Central memory CD4-positive, alpha-beta T cell (primary cell): ENCODE measurements around the gene NUDT16L1.

Source experiments
- DNase-seq: peaks from one replicate; pipeline ENCODE4 v3.0.0; 2022
- total RNA-seq, 3 experiments: gene quantifications; one replicate each; lab custom pipeline; 2026; lab: John Stamatoyannopoulos, UW

NUDT16L1 gene
- total RNA-seq, result 26.2 to 33.2 (median 31.7) reads per million in 3 experiments

DNA sequence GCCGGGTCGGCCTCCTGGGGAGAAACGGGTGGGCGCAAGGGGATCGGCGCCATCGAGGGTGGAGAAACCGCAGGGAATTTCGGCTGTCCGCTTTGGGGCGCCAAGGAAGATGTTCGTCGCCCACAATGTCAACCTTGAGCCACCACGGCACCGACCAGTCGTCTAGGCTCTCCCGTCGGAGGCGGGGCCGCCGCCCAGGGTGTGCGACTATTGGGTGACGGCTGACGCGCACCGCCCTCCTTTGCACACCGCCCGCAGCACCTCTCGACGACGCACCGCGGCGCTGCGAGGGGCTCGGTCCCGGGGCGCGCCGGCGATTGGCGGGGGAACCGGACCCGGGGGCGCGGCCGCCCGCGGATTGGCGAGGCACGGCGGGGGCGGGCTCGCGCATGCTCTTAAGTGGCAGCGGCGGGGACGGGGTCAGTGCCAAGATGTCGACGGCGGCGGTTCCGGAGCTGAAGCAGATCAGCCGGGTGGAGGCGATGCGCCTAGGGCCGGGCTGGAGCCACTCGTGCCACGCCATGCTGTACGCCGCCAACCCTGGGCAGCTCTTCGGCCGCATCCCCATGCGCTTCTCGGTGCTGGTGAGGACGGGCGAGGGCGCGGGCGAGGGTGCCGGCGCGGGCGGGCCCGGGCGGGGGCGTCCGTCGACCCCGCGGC, at the start of gene NUDT16L1:
Gene NUDT16L1 (plus strand): TSS at position 267 of the 660 bp plus-strand sequence. CDS start 165 bp downstream, at position 432.
- DNase-seq, result peak; percentile 98

DNA sequence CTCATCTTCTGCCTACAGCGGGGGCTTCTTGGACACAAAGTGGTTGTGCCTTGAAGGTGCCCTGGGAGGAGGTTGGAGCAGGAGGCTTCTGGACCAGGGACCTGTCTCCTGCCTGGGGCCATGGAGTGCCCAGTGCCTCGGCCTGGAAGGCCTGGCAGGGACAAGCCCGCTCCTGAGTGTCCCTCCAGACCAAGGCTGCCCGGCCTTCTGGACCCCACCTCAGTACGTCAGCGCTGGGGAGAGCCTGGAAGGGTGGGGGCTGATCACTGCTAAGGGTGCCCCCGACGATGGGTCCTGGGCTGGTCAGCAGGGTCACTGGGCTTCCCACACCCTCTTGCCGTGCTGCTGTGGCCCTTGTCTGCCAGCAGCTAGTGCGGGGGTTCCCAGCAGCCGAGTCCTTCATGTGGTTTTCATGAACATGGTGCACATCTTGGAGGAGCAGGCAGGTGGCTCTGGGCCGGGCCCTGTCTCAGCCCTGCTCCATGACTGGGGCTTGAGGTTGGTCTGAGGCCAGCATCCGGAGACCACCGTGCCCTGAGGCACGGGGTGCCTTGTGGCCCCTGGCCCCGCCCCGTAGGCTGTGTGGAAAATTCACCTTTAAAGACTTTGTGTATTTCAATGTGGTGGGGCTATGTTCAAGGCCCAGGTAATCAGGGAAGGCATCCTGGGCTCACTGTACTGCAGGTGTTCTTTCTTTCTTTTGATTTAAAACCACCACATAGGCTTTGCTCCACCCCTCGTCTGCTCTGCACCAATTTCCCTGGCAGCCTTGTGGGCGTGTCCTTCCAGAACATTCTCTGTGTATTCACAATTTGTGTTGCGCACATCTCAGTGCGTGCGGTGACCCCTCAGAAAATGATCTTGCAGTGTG, 46.4 kb upstream of the NUDT16L1 start:
- no peak for DNase-seq

DNA sequence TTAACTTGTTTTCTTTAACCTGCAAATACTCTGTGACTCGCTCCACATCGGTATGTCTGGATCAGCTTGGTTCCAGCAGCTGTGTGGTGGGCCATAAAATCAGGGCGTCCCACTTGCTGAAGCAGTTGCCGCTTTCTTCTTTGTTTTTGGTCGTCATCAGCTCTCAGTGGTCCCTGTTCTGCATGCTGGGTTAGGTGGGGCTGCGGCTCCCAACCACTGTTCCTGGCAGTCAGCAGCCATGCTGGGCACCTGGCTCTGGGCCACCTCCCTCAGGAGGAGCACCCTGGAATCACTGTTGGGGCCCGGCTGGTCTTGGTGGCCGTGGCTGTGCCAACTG, 45.8 kb upstream of the NUDT16L1 start:
- DNase-seq, result no peak

- no peak for DNase-seq
Observed at GRCh38 chr16:4648917-4649316, 44.4 kb upstream of the NUDT16L1 start.

DNA sequence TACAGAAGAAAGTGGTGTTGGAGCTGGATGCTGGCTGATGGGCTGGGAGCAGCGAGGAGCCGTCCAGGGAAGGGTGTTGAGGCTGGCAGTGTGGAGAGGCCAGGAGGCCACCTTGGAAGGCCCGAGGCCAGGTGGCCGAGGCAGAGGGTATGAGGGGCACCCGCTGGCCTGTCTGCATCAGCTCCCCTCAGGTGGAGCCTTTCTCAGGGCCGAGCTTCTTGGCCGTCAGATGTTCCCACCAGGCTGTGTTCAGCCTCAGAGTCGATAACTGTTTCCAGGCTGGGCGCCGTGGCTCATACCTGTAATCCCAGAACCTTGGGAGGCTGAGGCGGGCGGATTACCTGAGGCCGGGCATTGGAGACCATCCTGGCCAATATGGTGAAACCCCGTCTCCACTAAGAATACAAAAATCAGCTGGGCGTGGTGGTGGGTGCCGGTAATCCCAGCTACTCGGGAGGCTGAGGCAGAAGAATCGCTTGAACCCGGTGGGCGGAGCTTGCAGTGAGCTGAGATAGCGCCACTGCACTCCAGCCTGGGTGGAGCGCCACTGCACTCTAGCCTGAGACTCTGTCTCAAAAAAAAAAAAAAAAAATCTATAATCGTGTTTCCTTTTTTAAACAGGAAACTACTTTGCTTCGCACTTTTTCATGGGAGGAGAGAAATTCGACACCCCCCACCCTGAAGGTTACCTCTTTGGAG, 43.5 kb upstream of the NUDT16L1 start:
- DNase-seq, result no peak

DNA sequence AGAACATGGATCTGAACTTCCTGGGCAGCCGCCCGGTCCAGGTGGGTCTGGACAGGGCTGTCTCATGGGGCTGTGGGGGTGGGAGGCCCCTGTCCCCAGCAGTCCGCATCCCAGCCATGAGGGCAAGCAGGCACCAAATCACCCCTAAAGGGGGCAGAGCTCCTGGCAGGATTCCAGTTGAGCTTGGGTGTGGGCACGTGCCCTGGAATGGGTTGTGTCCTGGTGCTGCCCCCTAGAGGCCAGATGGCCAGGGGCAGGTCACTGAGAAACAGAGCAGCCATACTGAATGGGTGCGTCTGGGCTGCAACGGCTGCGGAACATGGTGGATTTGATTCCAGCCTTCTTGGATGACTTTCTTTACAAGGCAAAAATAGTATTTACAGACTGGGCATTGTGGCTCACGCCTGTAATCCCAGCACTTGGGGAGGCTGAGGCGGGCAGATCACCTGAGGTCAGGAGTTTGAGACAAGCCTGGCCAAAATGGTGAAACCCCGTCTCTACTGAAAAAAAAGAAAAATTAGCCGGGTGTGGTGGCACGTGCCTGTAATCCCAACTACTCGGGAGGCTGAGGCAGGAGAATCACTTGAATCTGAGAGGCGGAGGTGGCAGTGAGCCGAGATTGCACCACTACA, 42.8 kb upstream of the NUDT16L1 start:
- peak; percentile 65 for DNase-seq

GRCh38 chr16:4651827-4652226, 41.5 kb upstream of the NUDT16L1 start:
- DNase-seq, result no peak

DNA sequence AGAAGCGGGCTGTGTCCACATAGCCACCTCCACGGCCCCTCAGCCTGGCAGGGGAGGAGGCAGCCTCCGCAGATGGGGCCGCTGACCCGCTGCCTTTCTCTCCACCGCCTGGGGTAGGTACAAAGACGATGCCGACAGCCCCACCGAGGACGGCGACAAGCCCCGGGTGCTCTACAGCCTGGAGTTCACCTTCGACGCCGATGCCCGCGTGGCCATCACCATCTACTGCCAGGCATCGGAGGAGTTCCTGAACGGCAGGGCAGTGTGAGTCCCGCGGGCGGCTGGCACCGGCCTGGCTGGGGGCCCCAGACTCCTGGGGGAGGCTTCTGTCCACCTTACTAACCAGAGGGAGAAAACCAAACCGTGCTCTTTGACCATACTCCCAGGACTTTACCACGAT, 40.8 kb upstream of the NUDT16L1 start:
- DNase-seq, result no peak

GRCh38 chr16:4654011-4654963, 39.1 kb upstream of the NUDT16L1 start:
- DNase-seq, result no peak

DNA sequence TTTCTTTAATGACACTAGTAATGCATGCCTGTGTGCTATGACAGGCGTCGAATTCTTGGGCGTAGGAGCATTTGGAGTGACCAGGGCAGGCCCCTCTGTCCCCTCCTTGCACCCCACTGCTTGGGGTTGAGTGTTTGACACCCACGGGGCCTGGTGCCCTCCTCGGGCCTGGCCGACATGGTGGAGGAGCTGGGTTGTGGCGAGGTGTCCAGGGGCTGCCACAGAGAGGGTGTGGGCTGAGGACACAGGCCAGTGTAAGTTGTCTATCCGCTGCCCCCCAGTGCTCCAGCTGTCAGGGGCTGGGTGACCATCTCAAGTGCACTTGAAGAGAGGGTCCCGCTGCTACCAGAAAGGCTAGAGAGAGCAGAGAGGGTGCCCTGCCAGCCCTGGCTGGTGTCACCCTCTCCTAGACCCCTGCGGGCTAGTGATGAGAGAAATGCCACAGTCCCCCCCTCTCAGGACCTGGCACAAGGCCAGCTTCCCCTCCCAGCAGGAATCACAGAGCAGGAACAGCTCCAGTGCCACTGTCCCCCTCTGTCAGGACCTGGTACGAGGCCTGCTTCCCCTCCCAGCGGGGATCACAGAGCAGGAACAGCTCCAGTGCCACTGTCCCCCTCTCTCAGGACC, 38.3 kb upstream of the NUDT16L1 start:
- no peak for DNase-seq

DNA sequence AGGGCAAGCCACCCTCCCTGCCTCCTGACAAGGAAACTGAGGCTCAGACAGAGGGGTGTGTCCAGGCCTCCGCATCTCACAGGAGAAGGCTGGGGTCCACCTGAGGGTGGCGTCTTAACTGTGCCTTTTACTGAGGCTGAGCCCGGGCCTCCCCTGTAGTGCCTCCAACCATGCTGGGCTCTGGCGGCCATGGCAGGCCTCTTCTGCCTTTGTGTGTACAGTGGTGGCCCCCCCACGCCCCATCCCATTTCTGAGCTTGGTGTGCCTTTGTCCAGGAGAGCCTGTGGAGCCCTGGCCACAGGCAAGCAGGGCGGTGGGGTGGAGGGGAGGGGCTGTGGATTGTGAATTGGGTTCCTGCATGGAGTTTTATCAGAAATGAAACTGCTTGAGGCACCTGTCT, 37.6 kb upstream of the NUDT16L1 start:
- DNase-seq, result no peak

DNA sequence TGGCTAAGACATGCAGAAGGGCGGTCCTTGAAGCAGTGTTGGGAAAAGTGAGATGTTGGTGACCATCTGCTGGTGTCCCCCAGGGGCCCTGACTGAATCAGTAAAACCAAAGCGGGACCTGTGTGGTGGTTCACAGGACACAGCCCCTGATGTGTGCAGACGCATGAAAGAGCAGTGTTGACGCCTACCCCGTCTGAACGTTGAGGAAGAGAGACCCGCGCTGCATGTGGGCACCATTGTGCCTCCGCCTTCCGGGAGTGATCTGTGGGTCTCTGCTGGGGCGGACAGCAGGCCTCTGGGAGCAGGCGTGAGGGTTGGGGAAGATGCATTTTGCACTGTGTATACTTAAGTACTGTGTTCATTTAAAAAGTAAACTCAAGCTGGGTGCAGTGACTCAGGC, 37.1 kb upstream of the NUDT16L1 start:
- DNase-seq, result no peak

DNA sequence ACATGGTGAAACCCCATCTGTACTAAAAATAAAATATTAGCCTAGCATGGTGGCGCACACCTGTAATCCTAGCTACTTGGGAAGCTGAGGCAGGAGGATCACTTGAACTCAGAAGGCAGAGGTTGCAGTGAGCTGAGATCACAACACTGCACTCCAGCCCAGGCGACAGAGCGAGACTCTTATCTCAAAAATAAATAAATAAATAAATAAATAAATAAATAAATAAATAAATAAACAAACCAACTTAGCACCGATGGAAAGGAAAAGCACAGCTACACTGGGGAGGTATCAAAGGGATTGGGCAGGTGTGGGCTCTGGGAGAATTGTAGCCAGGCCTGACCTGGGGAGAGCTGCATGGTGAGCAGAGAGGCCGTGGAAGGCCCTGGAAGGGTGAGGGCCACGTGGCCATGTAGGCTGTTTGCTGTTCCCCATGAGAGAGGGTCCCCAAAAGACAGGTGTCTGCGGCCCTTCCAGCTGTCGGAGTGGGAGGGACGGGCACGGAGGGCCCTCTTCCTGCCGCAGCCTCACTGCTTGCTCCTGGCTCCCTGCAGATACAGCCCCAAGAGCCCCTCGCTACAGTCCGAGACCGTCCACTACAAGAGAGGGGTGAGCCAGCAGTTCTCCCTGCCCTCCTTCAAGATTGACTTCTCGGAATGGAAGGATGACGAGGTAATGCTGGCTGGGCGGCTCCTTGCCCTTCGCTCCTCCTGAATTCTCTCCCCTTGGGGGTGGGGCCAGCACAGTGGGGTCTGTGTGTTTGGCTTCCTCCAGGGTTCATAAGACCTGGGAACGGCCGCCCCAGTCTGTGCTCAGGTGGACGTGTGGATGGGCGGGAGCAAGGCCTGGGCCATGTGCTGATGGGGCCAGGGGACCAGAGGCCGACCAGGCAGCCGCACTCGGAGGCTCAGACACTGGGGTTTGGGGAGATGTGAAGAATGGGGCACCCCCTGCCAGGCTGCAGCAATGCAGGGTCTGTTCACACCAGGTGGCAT, 36.4 kb upstream of the NUDT16L1 start:
- DNase-seq, result no peak

- no peak for DNase-seq
Observed at GRCh38 chr16:4659363-4660353, 33.7 kb upstream of the NUDT16L1 start.

GRCh38 chr16:4660454-4661007, 32.8 kb upstream of the NUDT16L1 start:
- peak; percentile 55 for DNase-seq

DNA sequence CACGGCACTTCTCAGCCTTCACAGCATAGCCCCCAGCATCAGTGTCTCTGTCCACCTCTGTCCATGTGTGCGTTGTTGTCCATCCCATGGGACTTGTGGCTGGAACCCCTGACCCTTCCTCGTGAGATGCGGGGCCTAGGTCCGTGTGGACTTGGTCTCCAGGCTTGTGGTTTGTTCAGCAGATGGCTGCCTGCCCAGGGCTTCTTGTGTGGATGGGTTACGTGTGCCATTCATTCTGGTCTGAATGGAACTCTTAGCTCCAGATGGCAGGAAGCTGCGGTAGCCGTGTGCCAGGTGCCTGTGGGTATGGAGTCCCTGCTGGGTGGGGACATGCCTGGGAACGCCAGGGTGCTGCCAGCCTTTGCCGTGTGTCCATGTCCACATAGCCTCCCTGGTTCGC, 31.7 kb upstream of the NUDT16L1 start:
- DNase-seq, result no peak

GRCh38 chr16:4663465-4663776, 29.9 kb upstream of the NUDT16L1 start:
- DNase-seq, result no peak

GRCh38 chr16:4663777-4664465, 29.4 kb upstream of the NUDT16L1 start:
- no peak for DNase-seq
